Stimulated activated CD8-positive, alpha-beta memory T cell treated with anti-CD3 and anti-CD28 coated beads, Interleukin-2, amount 100 ng/mL, for 48 hours (primary cell): ENCODE measurements around the gene ZSCAN25.
"Not testable (repeated sequence)": the region's sequence is repeated elsewhere in the genome, so short reads cannot be mapped to it uniquely, and the experiment has no call there.

Source experiments
- DNase-seq, 2 donors: peaks; one replicate each; pipeline ENCODE4 v3.0.0-alpha.2; 2020; ENCODE audit warnings: low read depth in 2 of 2

Gene ZSCAN25

GRCh38 chr7:99645590-99645989 lies 28.8 kb downstream of the ZSCAN25 start:
- DNase-seq = no peak

- DNase-seq = no peak
Observed at GRCh38 chr7:99648843-99649242, 32.1 kb downstream of the ZSCAN25 start.

- no peak for DNase-seq
Observed at GRCh38 chr7:99651290-99651689, 34.5 kb downstream of the ZSCAN25 start.

- DNase-seq = no peak
Observed at GRCh38 chr7:99652671-99653070, 35.9 kb downstream of the ZSCAN25 start.

GRCh38 chr7:99653269-99653668 lies 36.5 kb downstream of the ZSCAN25 start:
- DNase-seq = not testable (repeated sequence)

- no peak for DNase-seq
Observed at GRCh38 chr7:99653754-99654153, 37.0 kb downstream of the ZSCAN25 start.

GRCh38 chr7:99654626-99655025 lies 37.9 kb downstream of the ZSCAN25 start:
- not testable (repeated sequence) for DNase-seq

GRCh38 chr7:99657879-99658278 lies 41.1 kb downstream of the ZSCAN25 start:
- DNase-seq = not testable (repeated sequence)

GRCh38 chr7:99665312-99666012 lies 48.7 kb downstream of the ZSCAN25 start:
- no peak for DNase-seq

- DNase-seq = no peak
Observed at GRCh38 chr7:99666013-99666395, 49.3 kb downstream of the ZSCAN25 start.

GRCh38 chr7:99667179-99667578 lies 50.4 kb downstream of the ZSCAN25 start:
- DNase-seq = no peak

- DNase-seq = no peak
Observed at GRCh38 chr7:99668541-99668940, 51.8 kb downstream of the ZSCAN25 start.

- DNase-seq = no peak
Observed at GRCh38 chr7:99669782-99670181, 53.0 kb downstream of the ZSCAN25 start.

- DNase-seq = no peak
Observed at GRCh38 chr7:99672573-99672972, 55.8 kb downstream of the ZSCAN25 start.

- no peak for DNase-seq
Observed at GRCh38 chr7:99674995-99675742, 58.4 kb downstream of the ZSCAN25 start.

GRCh38 chr7:99677013-99677647 lies 60.4 kb downstream of the ZSCAN25 start:
- DNase-seq = no peak

GRCh38 chr7:99677648-99678045 lies 60.9 kb downstream of the ZSCAN25 start:
- DNase-seq = no peak

GRCh38 chr7:99679032-99679399 lies 62.3 kb downstream of the ZSCAN25 start:
- DNase-seq = no peak

- DNase-seq = no peak
Observed at GRCh38 chr7:99679400-99680191, 62.9 kb downstream of the ZSCAN25 start, which contains the start of gene CYP3A5. TSS of gene CYP3A5 (minus strand) at chr7:99679996. CDS start at chr7:99679896, 100 bp downstream.
